Mesenchymal stem cell (in vitro differentiated cells and primary cell): Measurements from ENCODE around the gene NPFF.

Experiments
- DNase-seq: peaks from one replicate; pipeline ENCODE4 v3.0.0-alpha.2; 2013
- H2AFZ ChIP-seq: one replicate; pipeline ENCODE4 v1.6.1; 2013; ENCODE audit warnings: low read depth, mild to moderate bottlenecking, control low read depth, inconsistent platforms, low read length, moderate library complexity
- H2AK5ac ChIP-seq: 2 replicates; pipeline ENCODE4 v1.6.1; 2013; ENCODE audit warnings: low read length, moderate library complexity, mild to moderate bottlenecking, inconsistent platforms; ENCODE audit not compliant: severe bottlenecking
- H2BK120ac ChIP-seq: one replicate; pipeline ENCODE4 v1.6.1; 2013; ENCODE audit warnings: low read depth, mild to moderate bottlenecking, inconsistent platforms, low read length, moderate library complexity
- H2BK12ac ChIP-seq, 2 experiments: one replicate each; pipeline ENCODE4 v1.6.1; 2013; ENCODE audit warnings: inconsistent platforms in 2 of 2, low read length in 2 of 2, mild to moderate bottlenecking in 2 of 2, moderate library complexity in 2 of 2, control low read depth in 1 of 2
- H2BK15ac ChIP-seq: one replicate; pipeline ENCODE4 v1.6.1; 2013; ENCODE audit warnings: mild to moderate bottlenecking, low read depth, inconsistent platforms; ENCODE audit not compliant: poor library complexity, severe bottlenecking
- H2BK5ac ChIP-seq: 2 replicates; pipeline ENCODE4 v1.6.1; 2013; ENCODE audit warnings: low read depth, mild to moderate bottlenecking, low read length, control low read depth, inconsistent platforms; ENCODE audit not compliant: poor library complexity, severe bottlenecking
- H3K14ac ChIP-seq, 2 experiments: one replicate each; pipeline ENCODE4 v1.6.1; 2013; ENCODE audit warnings: inconsistent platforms in 2 of 2, low read length in 2 of 2, control low read depth in 1 of 2, mild to moderate bottlenecking in 1 of 2, moderate library complexity in 1 of 2
- H3K18ac ChIP-seq, 2 experiments: one replicate each; pipeline ENCODE4 v1.6.1; 2013; ENCODE audit warnings: inconsistent platforms in 2 of 2, low read length in 2 of 2, control low read depth in 1 of 2, low read depth in 1 of 2, mild to moderate bottlenecking in 1 of 2
- H3K23ac ChIP-seq, 2 experiments: one replicate each; pipeline ENCODE4 v1.6.1; 2013; ENCODE audit warnings: inconsistent platforms in 2 of 2, low read length in 2 of 2, mild to moderate bottlenecking in 2 of 2, moderate library complexity in 2 of 2, control low read depth in 1 of 2
- H3K27ac ChIP-seq: 2 replicates; pipeline ENCODE4 v1.5.1; 2013; ENCODE audit warnings: mild to moderate bottlenecking, moderate library complexity, low read length, control low read depth, inconsistent platforms; ENCODE audit not compliant: poor library complexity, severe bottlenecking
- H3K27me3 ChIP-seq, 2 experiments: 2 replicates each; pipeline versions ENCODE4 v1.6.1 to v1.7.0; 2013; ENCODE audit warnings: low read length in 2 of 2, mild to moderate bottlenecking in 2 of 2, moderate library complexity in 2 of 2, control low read depth in 1 of 2, inconsistent platforms in 1 of 2; ENCODE audit not compliant: control insufficient read depth in 1 of 2, insufficient read depth in 1 of 2
- H3K36me3 ChIP-seq, 2 experiments: 2 replicates each; pipeline versions ENCODE4 v1.6.1 to v1.7.0; 2013; ENCODE audit warnings: low read length in 2 of 2, control low read depth in 1 of 2, inconsistent platforms in 1 of 2, low read depth in 1 of 2, mild to moderate bottlenecking in 1 of 2; ENCODE audit not compliant: insufficient read depth in 2 of 2, control insufficient read depth in 1 of 2
- H3K4ac ChIP-seq, 2 experiments: one replicate each; pipeline ENCODE4 v1.6.1; 2013; ENCODE audit warnings: inconsistent platforms in 2 of 2, low read length in 2 of 2, mild to moderate bottlenecking in 2 of 2, moderate library complexity in 2 of 2, control low read depth in 1 of 2, low read depth in 1 of 2
- H3K4me1 ChIP-seq: 2 replicates; pipeline ENCODE4 v1.6.1; 2013; ENCODE audit warnings: low read depth, low read length, control low read depth; ENCODE audit not compliant: control insufficient read depth, insufficient read depth
- H3K4me2 ChIP-seq: 2 replicates; pipeline ENCODE4 v1.6.1; 2013; ENCODE audit warnings: low read length, mild to moderate bottlenecking, inconsistent platforms; ENCODE audit not compliant: poor library complexity, severe bottlenecking
- H3K4me3 ChIP-seq, 2 experiments: 2 replicates each; pipeline versions ENCODE4 v1.5.1 to v1.7.0; 2013; ENCODE audit warnings: low read length in 2 of 2, mild to moderate bottlenecking in 2 of 2, control low read depth in 1 of 2, low read depth in 1 of 2; ENCODE audit not compliant: insufficient read depth in 1 of 2
- H3K79me1 ChIP-seq: replicated peaks from 2 replicates; pipeline ENCODE4 v1.6.1; 2013; ENCODE audit warnings: mild to moderate bottlenecking, control low read depth, low read length, inconsistent platforms; ENCODE audit not compliant: poor library complexity, severe bottlenecking
- H3K9ac ChIP-seq: 2 replicates; pipeline ENCODE4 v1.7.0; 2013; ENCODE audit warnings: mild to moderate bottlenecking, low read length, moderate library complexity
- H3K9me3 ChIP-seq: 2 replicates; pipeline ENCODE4 v1.7.0; 2013; ENCODE audit warnings: mild to moderate bottlenecking, low read length; ENCODE audit not compliant: control insufficient read depth
- H4K8ac ChIP-seq: one replicate; pipeline ENCODE4 v1.6.1; 2013; ENCODE audit warnings: inconsistent platforms, mild to moderate bottlenecking, low read length, moderate library complexity
- H4K91ac ChIP-seq: one replicate; pipeline ENCODE4 v1.6.1; 2013; ENCODE audit warnings: mild to moderate bottlenecking, low read length, inconsistent platforms
- WGBS: methylation state at CpG from one replicate; pipeline ENCODE4 v1.1.7; 2013; ENCODE audit warnings: mixed read lengths; 5-methylcytosine and 5-hydroxymethylcytosine counted together

NPFF gene

DNA sequence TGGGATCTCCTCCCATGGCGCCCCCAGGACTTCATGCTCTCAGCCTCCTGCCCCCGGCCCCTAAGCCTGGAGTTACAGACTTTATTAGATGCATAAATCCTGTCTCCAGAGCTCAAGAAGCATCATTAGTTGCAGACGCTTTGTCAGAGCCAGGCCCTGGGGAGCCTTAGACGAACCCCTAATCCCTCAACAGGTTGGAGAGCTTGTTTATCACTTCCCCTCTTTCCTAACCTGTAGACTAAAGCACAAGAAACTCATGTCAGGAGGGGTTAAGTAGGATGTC lies 260 bp upstream of the NPFF start:
- 91% methylated on average over 3 of the region's 4 CpGs for WGBS
- no peak for DNase-seq
- H2AK5ac ChIP-seq, result no peak overlapping the region
- H3K18ac ChIP-seq, result no peak overlapping the region
- no peak overlapping the region for H3K27ac ChIP-seq
- no peak overlapping the region for H2BK120ac ChIP-seq
- H4K91ac ChIP-seq, result no peak overlapping the region
- H2BK5ac ChIP-seq, result no peak overlapping the region
- H3K27me3 ChIP-seq, result no peaks in the 10 kb centered on the region
- H3K4me3 ChIP-seq, result no peak overlapping the region
- H3K79me1 ChIP-seq, result peaks cover 28% of the 10 kb centered on the region
- peak overlapping the region; percentile 36 for H3K9ac ChIP-seq
- H3K4ac ChIP-seq, result no peak overlapping the region
- no peak overlapping the region for H3K14ac ChIP-seq
- no peak overlapping the region for H2BK15ac ChIP-seq
- H2BK12ac ChIP-seq, result no peak overlapping the region
- no peak overlapping the region for H4K8ac ChIP-seq
- no peak overlapping the region for H2AFZ ChIP-seq
- H3K4me2 ChIP-seq, result no peak overlapping the region
- H3K23ac ChIP-seq, result no peak overlapping the region
- H3K4me1 ChIP-seq, result peaks cover 9% of the 10 kb centered on the region
- no peaks in the 10 kb centered on the region for H3K9me3 ChIP-seq
- peaks cover 75% of the 10 kb centered on the region in 2 experiments for H3K36me3 ChIP-seq

DNA sequence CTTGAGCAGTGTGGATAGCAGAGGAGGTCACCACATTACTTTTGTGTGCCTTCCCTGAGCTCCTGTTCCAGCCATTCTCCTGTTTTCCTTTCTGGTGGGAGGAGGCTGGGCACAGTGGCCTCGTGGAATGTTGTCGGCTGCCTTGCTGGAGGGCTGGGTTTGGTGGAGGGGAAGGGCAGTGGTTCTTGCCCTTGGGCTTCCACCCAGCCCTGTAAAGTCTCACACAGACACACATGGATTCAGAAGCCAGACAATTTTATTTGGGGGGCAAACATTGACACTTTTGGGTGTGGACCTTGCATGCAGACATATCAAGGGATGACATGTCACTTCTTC lies 866 bp downstream of the NPFF start:
- H2AFZ ChIP-seq, result no peak overlapping the region
- no peak overlapping the region for H3K14ac ChIP-seq
- no peak overlapping the region for H2BK5ac ChIP-seq
- no peak overlapping the region for H2AK5ac ChIP-seq
- no peak overlapping the region for H3K23ac ChIP-seq
- H2BK15ac ChIP-seq, result no peak overlapping the region
- no peak overlapping the region for H3K4me3 ChIP-seq
- H3K27ac ChIP-seq, result no peak overlapping the region
- peaks cover 63 to 66% of the 10 kb centered on the region in 2 experiments for H3K36me3 ChIP-seq
- no peaks in the 10 kb centered on the region for H3K27me3 ChIP-seq
- no peak overlapping the region for H3K4me2 ChIP-seq
- H3K9ac ChIP-seq, result peak overlapping the region; percentile 51
- peaks cover 36% of the 10 kb centered on the region for H3K79me1 ChIP-seq
- H3K18ac ChIP-seq, result no peak overlapping the region
- no peak overlapping the region for H4K8ac ChIP-seq
- 80% methylated on average over 1 of the region's 2 CpGs for WGBS
- no peak for DNase-seq
- no peak overlapping the region for H2BK120ac ChIP-seq
- no peak overlapping the region for H3K4ac ChIP-seq
- H3K4me1 ChIP-seq, result peaks cover 18% of the 10 kb centered on the region
- H2BK12ac ChIP-seq, result no peak overlapping the region
- H4K91ac ChIP-seq, result no peak overlapping the region
- no peaks in the 10 kb centered on the region for H3K9me3 ChIP-seq

DNA sequence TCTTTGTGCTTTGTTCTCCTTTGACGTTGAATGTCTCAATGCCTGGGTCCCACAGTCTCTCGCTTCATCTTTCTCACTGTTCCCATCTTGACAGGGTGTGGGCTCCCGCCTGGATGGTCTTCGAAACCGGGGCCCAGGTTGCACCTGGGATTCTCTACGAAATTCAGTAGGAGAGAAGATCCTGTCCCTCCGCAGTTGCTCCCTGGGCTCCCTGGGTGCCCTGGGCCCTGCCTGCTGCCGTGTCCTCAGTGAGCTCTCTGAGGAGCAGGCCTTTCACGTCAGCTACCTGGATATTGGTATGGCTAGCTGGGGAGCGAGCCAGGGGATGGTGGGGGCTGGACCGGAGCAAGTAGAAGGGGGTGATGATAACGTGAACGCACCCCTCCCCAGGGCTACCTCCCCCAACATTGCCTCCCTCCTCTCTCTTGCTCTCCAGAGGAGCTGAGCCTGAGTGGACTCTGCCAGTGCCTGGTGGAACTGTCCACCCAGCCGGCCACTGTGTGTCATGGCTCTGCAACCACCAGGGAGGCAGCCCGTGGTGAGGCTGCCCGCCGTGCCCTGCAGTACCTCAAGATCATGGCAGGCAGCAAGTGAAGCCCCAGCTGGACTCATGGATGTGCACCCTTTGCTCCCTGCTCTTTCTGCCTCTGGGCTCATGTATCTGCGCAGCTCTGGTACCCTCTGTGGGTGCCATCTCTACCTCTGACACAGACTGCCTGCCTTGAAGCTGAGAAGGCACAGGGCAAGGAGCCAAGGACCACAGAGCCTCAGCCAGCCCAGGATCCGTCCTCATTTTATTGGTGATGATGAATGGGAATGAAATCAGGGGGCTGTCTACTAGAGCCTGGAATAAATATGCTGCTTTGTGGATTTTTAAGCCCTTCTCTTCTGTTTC lies 1.5 kb downstream of the NPFF start:
- Histone ChIP-seq H3K27ac (peak overlapping the region; percentile 2), H3K23ac (no peak overlapping the region)
- 92% methylated on average over 18 of the region's 19 CpGs for WGBS

DNA sequence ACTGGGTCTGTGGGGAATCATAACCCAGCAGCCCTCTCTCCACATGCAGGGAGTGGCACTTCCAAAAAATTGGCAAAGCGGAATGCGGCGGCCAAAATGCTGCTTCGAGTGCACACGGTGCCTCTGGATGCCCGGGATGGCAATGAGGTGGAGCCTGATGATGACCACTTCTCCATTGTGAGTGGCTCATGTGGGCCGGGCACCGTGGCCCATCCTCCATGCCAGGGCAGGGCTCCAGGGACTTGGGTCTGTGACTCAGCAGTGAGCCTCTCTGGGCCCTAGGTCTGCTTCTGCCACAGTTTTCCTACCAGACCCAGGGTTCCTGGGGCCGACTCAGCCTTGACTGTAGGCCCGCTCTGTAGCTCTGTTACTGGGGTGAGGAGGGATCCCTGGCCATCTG lies 2.2 kb downstream of the NPFF start:
- WGBS, result 94% methylated on average over 10 of the region's 10 CpGs
- no peak overlapping the region for H3K4ac ChIP-seq
- no peak overlapping the region for H3K4me3 ChIP-seq
- H3K14ac ChIP-seq, result no peak overlapping the region
- H2AK5ac ChIP-seq, result no peak overlapping the region
- peaks cover 18% of the 10 kb centered on the region for H3K4me1 ChIP-seq
- H3K27me3 ChIP-seq, result no peaks in the 10 kb centered on the region
- no peak overlapping the region for H2BK5ac ChIP-seq
- no peak overlapping the region for H4K91ac ChIP-seq
- H3K36me3 ChIP-seq, result peaks cover 52 to 57% of the 10 kb centered on the region in 2 experiments
- peak overlapping the region; percentile 51 for H3K9ac ChIP-seq
- H2AFZ ChIP-seq, result no peak overlapping the region
- no peak overlapping the region for H3K27ac ChIP-seq
- no peak overlapping the region for H3K23ac ChIP-seq
- no peaks in the 10 kb centered on the region for H3K9me3 ChIP-seq
- no peak overlapping the region for H2BK120ac ChIP-seq
- no peak overlapping the region for H3K4me2 ChIP-seq
- DNase-seq, result no peak
- H2BK12ac ChIP-seq, result no peak overlapping the region
- H2BK15ac ChIP-seq, result no peak overlapping the region
- H4K8ac ChIP-seq, result no peak overlapping the region
- peaks cover 36% of the 10 kb centered on the region for H3K79me1 ChIP-seq
- no peak overlapping the region for H3K18ac ChIP-seq

More for the DNA sequence above, 1.5 kb downstream of the NPFF start:
- peaks cover 36% of the 10 kb centered on the region for H3K79me1 ChIP-seq
- no peak overlapping the region for H2BK15ac ChIP-seq
- H2BK5ac ChIP-seq, result no peak overlapping the region
- peaks cover 59 to 64% of the 10 kb centered on the region in 2 experiments for H3K36me3 ChIP-seq
- no peak overlapping the region for H2BK12ac ChIP-seq
- no peak overlapping the region for H3K18ac ChIP-seq
- no peak overlapping the region for H4K8ac ChIP-seq
- no peak overlapping the region for H3K14ac ChIP-seq
- H3K9ac ChIP-seq, result peak overlapping the region; percentile 51
- no peak overlapping the region for H2AFZ ChIP-seq
- DNase-seq, result no peak
- peaks cover 18% of the 10 kb centered on the region for H3K4me1 ChIP-seq
- no peak overlapping the region for H4K91ac ChIP-seq
- H3K4me3 ChIP-seq, result no peak overlapping the region
- H2AK5ac ChIP-seq, result no peak overlapping the region
- no peaks in the 10 kb centered on the region for H3K27me3 ChIP-seq
- no peak overlapping the region for H2BK120ac ChIP-seq
- H3K9me3 ChIP-seq, result no peaks in the 10 kb centered on the region
- no peak overlapping the region for H3K4me2 ChIP-seq
- no peak overlapping the region for H3K4ac ChIP-seq
